Osteocyte (in vitro differentiated cells): ENCODE measurements around the gene DPY19L1. TPM values are rescaled to one million over a fixed set of nuclear protein-coding genes. Genes with fewer than 3 reads are reported as not detected.
"Not testable (repeated sequence)": the region's sequence is repeated elsewhere in the genome, so short reads cannot be mapped to it uniquely, and the experiment has no call there.

ENCODE experiments used
- DNase-seq: peaks from one replicate; pipeline ENCODE4 v3.0.0; 2021; ENCODE audit warnings: mixed read lengths; ENCODE audit not compliant: unreplicated experiment; ENCODE audit errors: extremely low spot score
- H3K27ac Mint-ChIP-seq: one replicate; pipeline ENCODE4 v1.8.0; 2021; ENCODE audit warnings: mild to moderate bottlenecking, mixed read lengths; ENCODE audit not compliant: unreplicated experiment
- H3K27me3 Mint-ChIP-seq: one replicate; pipeline ENCODE4 v1.8.0; 2021; ENCODE audit warnings: mixed read lengths; ENCODE audit not compliant: unreplicated experiment
- H3K36me3 Mint-ChIP-seq: one replicate; pipeline ENCODE4 v1.8.0; 2021; ENCODE audit warnings: mixed read lengths; ENCODE audit not compliant: unreplicated experiment
- H3K4me1 Mint-ChIP-seq: one replicate; pipeline ENCODE4 v1.8.0; 2021; ENCODE audit warnings: mixed read lengths; ENCODE audit not compliant: unreplicated experiment
- H3K4me3 Mint-ChIP-seq: one replicate; pipeline ENCODE4 v1.8.0; 2021; ENCODE audit warnings: mild to moderate bottlenecking, moderate library complexity, mixed read lengths; ENCODE audit not compliant: unreplicated experiment
- H3K9me3 Mint-ChIP-seq: one replicate; pipeline ENCODE4 v1.8.0; 2021; ENCODE audit warnings: mixed read lengths; ENCODE audit not compliant: unreplicated experiment
- total RNA-seq: library from RNA; stranded (reverse); gene quantifications from 2 replicates; pipeline ENCODE4 v1.2.1, GENCODE V29; 2021
- TF ChIP-seq, protein P1 (sequence below): fragments of 200-600 bp; sonication (generic); IDR thresholded peaks from 2 replicates; pipeline ENCODE4 v1.5.0; 2021; ENCODE audit warnings: antibody characterized with exemption, mild to moderate bottlenecking, moderate library complexity

Gene DPY19L1
- total RNA-seq, 1 donor from 2014 or later = 39.3 TPM

DNA sequence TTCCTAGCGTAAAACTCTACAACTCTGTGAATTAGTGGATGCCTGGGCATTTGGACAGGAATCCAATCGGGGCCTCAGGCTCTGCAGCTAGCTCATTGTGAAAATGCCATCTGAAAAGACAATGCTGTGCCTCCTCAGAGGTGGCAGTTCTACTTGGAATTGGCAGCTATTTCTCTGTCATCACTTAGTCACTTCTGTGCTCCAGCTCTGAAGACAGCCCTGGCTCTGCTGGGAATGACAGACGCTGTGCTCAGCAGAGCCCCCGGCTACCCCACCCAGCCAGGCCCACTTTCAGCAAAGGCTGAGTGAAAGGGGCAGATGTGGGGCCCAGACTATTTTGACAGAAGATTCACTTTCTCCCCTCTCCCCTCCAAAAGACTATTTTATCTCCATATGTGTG, 119.8 kb downstream of the DPY19L1 start:
- H3K4me1 Mint-ChIP-seq, DNase-seq, H3K36me3 Mint-ChIP-seq, H3K27ac Mint-ChIP-seq, H3K4me3 Mint-ChIP-seq: not testable (repeated sequence)
- Mint-ChIP-seq H3K9me3 (peaks cover 14% of the 10 kb centered on the region), H3K27me3 (peaks cover 16% of the 10 kb centered on the region)

DNA sequence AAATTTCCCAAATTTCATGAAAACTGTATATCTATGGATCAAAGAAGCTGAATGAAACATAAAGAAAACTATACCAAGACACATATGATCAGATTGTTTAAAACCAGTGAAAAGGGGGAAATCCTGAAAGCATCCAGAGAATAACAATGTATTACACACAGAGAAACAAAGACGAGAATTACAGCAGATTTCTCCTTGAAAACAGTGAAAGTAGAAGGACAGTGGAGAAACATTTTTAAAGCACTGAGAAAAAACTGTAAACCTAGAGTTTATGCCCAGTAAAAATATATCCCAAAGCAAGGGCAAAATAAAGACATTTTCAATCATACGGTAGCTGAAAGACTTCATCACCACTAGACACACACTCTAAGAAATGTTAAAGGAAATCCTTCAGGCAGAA, 121.0 kb downstream of the DPY19L1 start:
- Mint-ChIP-seq H3K27ac (no peak overlapping the region), H3K36me3 (no peaks in the 10 kb centered on the region), H3K4me1 (no peaks in the 10 kb centered on the region), H3K9me3 (peaks cover 14% of the 10 kb centered on the region), H3K4me3 (no peak overlapping the region), H3K27me3 (peaks cover 11% of the 10 kb centered on the region)
- TF ChIP-seq, protein P1, sequence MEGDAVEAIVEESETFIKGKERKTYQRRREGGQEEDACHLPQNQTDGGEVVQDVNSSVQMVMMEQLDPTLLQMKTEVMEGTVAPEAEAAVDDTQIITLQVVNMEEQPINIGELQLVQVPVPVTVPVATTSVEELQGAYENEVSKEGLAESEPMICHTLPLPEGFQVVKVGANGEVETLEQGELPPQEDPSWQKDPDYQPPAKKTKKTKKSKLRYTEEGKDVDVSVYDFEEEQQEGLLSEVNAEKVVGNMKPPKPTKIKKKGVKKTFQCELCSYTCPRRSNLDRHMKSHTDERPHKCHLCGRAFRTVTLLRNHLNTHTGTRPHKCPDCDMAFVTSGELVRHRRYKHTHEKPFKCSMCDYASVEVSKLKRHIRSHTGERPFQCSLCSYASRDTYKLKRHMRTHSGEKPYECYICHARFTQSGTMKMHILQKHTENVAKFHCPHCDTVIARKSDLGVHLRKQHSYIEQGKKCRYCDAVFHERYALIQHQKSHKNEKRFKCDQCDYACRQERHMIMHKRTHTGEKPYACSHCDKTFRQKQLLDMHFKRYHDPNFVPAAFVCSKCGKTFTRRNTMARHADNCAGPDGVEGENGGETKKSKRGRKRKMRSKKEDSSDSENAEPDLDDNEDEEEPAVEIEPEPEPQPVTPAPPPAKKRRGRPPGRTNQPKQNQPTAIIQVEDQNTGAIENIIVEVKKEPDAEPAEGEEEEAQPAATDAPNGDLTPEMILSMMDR = no peak
- DNase-seq = no peak

DNA sequence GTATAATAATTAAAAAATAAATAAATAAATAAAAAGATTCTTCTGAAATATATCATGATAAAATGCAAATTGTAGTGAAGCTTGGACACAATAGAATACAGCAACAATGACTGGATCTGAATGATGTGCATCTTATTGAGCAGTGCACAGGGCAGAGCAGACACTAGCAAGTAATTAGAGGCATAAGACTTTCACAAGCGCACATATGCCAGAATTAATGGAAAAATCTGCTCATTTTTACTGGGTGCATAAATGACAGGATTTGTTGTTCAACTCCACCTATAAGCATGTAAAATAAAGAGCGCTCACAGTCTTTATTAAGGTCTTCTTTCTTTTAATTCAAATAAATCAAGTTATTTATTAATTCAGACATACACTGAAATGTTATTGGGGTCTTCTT, 125.0 kb downstream of the DPY19L1 start:
- no peak for DNase-seq
- H3K4me1 Mint-ChIP-seq = no peaks in the 10 kb centered on the region
- H3K27ac Mint-ChIP-seq = no peak overlapping the region
- no peaks in the 10 kb centered on the region for H3K36me3 Mint-ChIP-seq
- TF ChIP-seq, protein P1 = no peak
- peaks cover 13% of the 10 kb centered on the region for H3K27me3 Mint-ChIP-seq
- no peak overlapping the region for H3K4me3 Mint-ChIP-seq
- peaks cover 14% of the 10 kb centered on the region for H3K9me3 Mint-ChIP-seq

DNA sequence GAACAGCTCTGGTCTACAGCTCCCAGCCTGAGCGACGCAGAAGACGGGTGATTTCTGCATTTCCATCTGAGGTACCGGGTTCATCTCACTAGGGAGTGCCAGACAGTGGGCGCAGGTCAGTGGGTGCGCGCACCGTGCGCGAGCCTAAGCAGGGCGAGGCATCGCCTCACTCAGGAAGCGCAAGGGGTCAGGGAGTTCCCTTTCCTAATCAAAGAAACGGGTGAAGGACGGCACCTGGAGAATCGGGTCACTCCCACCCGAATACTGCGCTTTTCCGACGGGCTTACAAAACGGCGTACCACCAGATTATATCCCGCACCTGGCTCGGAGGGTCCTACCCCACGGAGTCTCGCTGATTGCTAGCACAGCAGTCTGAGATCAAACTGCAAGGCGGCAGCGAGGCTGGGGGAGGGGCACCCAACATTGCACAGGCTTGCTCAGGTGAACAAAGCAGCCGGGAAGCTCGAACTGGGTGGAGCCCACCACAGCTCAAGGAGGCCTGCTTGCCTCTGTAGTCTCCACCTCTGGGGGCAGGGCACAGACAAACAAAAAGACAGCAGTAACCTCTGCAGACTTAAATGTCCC, 130.9 kb downstream of the DPY19L1 start:
- peak overlapping the region; percentile 55 for H3K4me3 Mint-ChIP-seq
- not testable (repeated sequence) for H3K36me3 Mint-ChIP-seq, H3K27ac Mint-ChIP-seq

DNA sequence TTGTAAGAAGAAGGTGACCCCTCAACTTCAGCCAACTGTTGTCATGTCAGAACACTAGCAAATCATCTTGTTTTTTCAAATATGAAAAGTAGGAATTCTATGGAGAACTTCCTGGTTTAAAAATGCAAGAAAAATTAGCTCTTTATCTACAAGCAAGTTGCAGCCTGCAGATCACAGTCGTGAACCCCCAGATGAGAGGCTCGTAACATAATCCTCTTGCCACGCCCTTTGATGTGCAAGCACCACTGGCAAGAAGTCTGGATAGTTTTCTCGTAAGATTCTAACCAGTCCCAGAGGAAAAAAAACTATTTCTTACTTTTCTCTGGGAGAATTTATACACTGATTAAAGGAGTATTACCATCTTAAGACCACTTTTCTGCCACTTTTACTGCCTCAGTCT, 132.3 kb downstream of the DPY19L1 start:
- Mint-ChIP-seq H3K4me3 (no peak overlapping the region), H3K27me3 (peaks cover 24% of the 10 kb centered on the region), H3K36me3 (no peaks in the 10 kb centered on the region), H3K27ac (no peak overlapping the region), H3K9me3 (no peaks in the 10 kb centered on the region), H3K4me1 (no peaks in the 10 kb centered on the region)
- no peak for DNase-seq
- TF ChIP-seq, protein P1 = no peak

More for the DNA sequence above, 130.9 kb downstream of the DPY19L1 start:
- not testable (repeated sequence) for DNase-seq, H3K9me3 Mint-ChIP-seq, H3K4me1 Mint-ChIP-seq
- H3K27me3 Mint-ChIP-seq = peaks cover 24% of the 10 kb centered on the region

DNA sequence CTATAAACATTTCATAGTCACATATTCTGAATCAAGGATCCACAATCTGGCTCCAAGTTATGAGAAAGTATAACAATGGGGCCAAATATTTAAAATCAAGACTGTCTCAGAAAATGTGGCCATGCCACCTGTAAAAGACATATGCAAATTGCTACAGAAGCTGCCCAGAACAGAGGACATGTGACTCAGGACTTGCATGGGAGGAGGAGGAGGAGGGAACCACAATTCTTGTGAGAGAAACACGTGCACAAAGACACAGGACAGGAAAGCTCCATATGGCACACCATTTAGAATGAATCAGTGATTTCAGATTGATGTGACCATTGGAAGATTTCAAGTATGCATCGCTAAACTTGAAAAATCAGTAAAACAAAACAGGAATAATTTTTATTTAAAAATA, 133.4 kb downstream of the DPY19L1 start:
- H3K4me3 Mint-ChIP-seq, H3K4me1 Mint-ChIP-seq, H3K27ac Mint-ChIP-seq, H3K36me3 Mint-ChIP-seq, DNase-seq, H3K9me3 Mint-ChIP-seq: not testable (repeated sequence)
- peaks cover 21% of the 10 kb centered on the region for H3K27me3 Mint-ChIP-seq

DNA sequence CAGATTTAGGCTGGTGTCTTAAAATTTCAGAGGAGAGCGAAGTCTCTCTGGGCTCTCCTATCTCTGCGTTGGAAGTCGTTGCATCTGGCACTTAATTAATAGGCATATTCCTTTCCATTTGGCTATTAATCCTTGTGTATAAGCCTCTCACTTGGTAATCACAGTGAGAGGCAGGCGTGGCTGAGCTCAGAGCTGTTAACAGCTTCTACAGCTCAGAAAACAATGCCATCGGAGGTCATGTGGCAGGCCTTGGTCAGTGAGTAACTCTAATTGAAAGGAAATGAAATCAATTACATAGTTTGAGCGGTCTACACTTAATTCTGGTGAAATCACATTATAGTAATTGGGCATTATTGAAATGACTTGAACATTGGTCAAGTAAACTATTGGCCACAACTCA, 135.1 kb downstream of the DPY19L1 start:
- TF ChIP-seq, protein P1 = no peak

More for the DNA sequence above, 135.1 kb downstream of the DPY19L1 start:
- no peak for DNase-seq
- H3K4me3 Mint-ChIP-seq = no peak overlapping the region
- no peaks in the 10 kb centered on the region for H3K9me3 Mint-ChIP-seq
- H3K27me3 Mint-ChIP-seq = peaks cover 21% of the 10 kb centered on the region
- H3K36me3 Mint-ChIP-seq = no peaks in the 10 kb centered on the region
- H3K27ac Mint-ChIP-seq = no peak overlapping the region
- no peaks in the 10 kb centered on the region for H3K4me1 Mint-ChIP-seq
